ENCODE results near the gene STX19.

The STX19 gene

DNA sequence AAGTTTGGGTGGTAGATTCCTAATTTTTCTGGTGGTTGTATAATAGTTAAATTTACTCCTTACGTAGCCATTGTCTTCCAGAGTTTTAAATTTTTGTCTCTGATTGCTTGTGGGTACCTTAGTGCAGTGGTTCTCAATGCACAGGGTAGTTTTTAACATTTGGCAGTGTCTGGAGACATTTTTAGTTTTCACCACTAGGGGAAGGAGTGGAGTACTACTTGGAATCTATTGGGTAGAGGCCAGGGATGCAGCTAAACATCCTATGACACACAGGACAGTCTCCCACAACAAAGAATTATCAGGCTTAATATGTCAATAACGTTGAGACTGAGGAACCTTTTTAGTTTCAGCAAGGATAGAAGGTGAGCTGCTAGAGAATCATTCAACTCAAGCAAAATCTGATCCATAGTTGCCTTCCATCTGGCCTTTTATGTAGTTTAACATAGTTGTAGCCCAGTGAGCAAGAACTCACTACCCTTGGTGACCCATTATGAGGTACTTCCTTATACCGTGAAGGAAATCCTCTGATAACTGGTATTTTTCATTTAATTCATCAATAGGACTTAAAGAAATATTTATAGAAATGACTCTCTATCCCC is 8.6 kb upstream of the STX19 start:
- in situ Hi-C loops (cut with HindIII; ENCODE audit: low sequenced_read_pairs), result no loop called here

DNA sequence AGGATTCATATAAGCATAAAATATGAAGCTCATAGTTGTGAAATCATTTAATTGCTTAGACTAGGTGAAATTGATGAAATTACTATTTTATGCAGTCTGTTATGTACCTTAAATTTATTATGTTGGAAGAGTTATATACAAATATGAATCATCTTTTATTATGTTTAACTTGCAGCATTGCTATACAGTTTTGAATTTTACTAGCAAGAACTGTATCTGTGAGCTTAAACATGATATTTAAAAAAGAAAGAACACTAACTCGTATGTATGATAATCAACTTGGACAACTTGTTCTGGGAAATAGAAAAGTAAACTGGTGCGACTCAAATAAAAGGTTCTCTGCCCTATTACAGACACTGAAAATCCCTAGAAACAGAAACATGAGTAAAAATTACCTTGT is 1.8 kb downstream of the STX19 start:
- in situ Hi-C loops (cut with HindIII; ENCODE audit: low sequenced_read_pairs), result no loop called here

DNA sequence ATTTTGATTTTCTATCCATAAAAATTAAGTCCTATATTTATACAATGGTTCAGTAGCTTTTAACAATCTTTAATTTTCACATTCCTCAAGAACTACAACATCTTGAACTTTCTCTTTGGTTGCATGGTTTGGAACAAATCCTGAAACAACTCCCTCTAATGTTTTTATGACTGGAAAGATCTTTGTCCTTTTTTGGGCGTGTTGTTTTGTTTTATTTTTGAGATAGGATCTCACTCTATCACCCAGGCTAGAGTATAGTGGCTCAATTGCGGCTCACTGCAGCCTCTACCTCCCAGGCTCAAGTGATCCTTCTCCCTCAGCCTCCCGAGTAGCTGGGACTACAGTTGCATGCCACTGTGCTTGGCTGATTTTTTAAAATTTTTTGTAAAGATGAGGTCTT is 4.0 kb downstream of the STX19 start:
- in situ Hi-C loops (cut with HindIII; ENCODE audit: low sequenced_read_pairs), result no loop called here

DNA sequence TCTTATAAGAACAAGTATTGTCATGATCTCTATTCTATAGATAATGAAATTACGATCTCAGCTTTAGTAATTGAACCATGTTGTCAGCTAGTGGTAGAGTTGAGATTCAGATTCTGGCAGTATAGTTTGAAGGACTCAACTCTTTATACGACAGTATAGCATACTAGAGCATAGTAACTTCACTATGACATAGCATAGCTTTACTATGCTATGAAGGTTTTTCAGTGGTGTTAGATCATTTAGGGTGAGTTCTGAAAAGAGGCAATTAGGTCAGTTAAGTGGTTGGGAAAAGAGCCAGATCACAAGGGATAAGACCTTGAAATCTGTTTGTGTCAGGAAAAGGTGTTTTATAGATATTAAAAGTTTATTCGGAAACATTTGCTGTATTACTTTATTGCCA is 8.1 kb downstream of the STX19 start:
- in situ Hi-C loops (cut with HindIII; ENCODE audit: low sequenced_read_pairs), result no loop called here

DNA sequence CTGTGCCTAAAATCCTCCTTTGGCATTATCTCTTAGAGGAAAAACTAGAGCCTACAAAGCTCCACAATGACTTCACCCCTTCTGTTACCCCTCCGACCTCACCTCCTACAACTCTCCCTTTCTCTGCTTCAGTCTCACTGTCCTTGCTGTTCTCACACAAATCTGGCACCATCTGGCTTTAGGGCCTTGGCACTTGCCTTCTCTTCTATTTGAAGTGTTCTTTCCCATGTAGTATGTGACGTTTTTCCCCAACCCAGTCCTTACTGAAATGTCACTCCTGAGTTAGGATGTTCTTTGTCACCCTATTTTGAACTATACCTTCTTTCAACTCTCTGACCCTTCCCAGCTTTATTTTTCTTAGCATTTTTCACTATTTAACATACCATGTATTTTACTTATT is 8.7 kb downstream of the STX19 start:
- in situ Hi-C loops (cut with HindIII; ENCODE audit: low sequenced_read_pairs), result no loop called here

DNA sequence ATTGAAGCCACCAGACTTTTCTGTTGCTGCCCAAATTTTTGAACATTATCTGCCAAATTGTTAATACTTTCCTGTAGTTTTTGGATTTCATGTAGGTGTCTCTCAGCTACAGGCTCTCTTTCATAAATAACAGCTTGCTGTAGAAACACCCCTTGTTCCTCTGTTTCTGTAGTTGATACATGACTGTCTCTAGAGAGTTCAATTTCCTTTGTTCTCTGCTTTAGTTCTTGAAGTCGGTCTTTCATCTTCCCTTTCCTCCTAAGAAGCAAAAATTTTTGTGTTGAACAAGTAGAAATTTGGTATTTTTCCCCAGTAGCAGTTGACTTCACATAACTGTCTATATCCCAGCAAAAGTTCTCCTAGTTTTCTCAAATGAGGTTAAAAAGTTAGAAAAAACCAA is 13.4 kb downstream of the STX19 start:
- in situ Hi-C loops (cut with HindIII; ENCODE audit: low sequenced_read_pairs), result no loop called here

DNA sequence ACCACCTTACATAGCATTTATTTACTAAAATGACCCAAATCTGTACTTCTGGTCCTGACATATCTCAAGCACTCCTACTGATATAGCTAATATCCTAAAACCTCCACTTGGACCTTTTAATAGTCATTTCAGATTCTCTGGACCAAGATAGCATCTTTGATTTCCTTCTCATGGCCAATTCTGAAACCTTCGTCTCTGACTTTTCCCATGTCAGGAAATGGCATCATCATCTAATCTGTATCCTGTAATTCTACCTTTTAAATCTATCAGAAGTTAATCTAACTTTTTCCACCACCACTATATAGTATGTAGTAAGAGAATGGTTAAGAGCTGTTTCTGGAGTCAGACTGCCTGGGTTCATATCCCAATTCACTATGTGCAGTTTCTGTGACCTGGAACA is 16.2 kb downstream of the STX19 start:
- in situ Hi-C loops (cut with HindIII; ENCODE audit: low sequenced_read_pairs), result no loop called here

DNA sequence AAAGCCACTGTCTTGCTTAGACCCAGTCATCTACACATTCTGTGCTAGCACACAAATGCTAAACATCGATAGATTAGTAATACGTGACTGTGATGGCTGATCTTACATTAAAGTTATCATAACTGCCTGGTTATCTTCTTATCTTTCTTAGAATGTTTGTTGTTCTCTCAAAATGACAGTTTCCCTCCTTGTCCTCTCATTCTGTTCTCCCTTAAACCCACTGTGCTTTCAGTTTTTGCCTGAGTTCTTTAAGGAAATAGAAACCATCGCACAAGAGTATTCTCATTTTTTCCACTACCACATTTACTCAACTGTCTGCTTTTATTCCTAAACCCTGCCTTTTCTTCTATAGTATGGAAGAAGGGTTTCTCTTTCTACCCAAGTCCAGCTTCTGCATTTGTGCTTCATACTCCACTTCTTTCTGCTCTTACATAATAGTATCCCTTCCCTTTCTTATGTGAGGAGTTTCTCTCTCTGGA is 17.1 kb downstream of the STX19 start:
- in situ Hi-C loops (cut with HindIII; ENCODE audit: low sequenced_read_pairs), result no loop called here

DNA sequence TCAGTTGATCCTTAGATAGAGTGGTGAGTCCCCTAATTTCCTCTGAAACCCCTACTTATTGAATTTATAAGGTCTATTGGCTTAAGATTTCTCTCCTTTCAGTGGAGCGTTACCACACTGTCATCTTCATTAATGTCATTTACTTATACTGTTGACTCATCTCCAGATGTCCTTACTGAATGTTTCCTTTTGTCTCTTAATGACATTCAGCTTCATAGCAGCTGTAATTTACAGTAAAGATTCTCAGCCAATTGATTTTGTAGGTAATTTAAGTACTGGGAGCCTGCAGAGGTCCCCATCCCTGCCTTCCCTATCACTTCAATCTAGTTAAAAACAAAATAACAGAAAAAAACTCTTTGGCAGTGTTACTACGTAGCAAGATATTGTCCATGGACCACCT is 18.8 kb downstream of the STX19 start:
- in situ Hi-C loops (cut with HindIII; ENCODE audit: low sequenced_read_pairs), result no loop called here

DNA sequence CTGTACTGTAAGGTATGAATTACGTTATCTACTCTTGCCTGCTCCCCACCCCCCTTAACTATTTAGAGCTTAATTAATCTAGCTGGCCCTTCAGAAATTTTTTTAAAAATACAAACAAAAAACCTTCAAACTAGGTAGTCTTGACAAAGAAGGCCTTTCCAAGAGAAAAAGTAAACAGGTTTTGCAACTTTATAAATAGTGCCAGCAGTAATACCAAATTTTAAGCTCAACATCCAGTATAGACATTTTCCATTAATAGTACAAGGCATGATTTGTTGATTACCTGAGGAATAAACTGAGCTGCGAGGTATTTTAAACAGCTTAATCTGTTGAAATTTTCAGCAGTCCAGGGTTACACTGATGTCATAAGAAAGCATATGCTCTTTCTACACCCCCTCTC is 20.1 kb downstream of the STX19 start:
- in situ Hi-C loops (cut with HindIII; ENCODE audit: low sequenced_read_pairs), result no loop called here

DNA sequence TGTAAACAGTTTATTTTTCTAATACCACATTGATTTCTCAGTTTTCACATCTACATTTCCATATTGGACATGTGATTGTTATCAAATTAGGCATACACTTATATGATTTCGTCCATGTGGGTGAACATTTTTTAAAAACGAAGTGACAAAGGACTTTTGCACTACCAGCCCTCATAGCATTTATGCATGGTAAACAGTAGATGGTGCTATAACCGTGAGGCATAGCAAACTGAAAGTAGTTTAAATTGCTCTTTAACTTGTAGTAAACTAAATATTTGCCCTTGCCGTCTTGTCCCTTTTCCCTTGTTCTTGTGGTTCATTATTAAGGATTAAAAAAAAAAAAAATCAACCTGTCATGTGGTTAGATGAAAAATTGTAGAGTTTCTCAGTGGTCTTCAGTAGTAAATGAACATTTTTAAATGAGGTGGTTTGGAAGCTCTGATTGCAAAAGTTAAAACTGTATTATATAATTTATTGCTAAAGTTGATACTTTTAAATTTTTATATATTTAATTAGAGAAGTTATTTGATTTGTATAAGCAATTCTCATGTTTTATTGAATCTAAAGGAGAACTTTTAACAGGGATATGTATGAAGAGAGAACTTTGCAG is 24.0 kb downstream of the STX19 start:
- in situ Hi-C loops (cut with HindIII; ENCODE audit: low sequenced_read_pairs), result no loop called here

DNA sequence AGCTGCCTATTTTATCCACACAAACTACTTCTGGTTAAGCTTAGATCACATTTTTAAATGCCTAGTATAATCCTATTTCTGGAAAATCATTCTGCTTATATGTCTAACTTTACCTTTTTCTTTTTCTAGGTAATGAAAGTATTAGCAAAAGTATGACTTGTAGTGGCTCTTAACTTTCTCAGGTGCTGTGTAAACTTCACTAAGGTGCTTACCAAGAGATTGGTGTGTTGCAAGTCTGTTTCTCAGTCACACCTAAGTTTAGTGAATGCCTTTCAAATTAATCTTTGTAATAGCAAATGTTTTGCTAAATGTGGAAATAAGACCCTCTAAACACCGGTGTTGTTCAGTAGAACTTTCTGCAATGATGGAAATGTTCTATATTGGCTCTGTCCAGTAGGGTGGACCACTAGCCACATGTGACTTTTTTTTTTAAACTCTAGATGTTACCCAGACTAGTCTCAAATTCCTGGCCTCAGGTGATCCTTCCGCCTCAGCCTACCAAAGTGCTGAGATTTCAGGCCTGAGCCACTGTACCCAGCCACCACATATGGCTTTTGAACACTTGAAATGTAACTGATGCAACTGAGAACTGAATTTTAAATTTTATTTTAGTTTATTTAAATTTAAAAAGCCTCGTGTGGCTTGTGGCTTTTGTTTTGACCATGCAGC is 26.4 kb downstream of the STX19 start:
- in situ Hi-C loops (cut with HindIII; ENCODE audit: low sequenced_read_pairs), result no loop called here

DNA sequence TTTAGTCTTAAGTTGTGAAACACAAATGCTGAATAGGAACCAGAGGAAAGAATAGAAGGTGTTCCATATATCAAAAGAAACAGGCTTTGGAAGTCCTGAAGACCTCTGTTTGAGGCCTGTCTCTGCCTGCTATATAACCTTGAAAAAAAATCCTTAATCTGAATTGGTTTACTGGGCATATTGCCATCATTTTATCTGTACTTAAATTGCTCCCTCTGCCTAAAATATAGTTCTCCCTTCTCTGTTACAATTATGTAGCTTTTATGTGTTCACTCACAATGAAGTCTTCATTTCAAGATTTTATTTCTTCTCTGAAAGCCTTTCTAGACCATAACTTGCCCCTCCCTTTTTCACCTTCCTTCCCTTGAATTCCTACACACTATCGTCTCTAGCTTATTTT is 27.2 kb downstream of the STX19 start:
- in situ Hi-C loops (cut with HindIII; ENCODE audit: low sequenced_read_pairs), result no loop called here

DNA sequence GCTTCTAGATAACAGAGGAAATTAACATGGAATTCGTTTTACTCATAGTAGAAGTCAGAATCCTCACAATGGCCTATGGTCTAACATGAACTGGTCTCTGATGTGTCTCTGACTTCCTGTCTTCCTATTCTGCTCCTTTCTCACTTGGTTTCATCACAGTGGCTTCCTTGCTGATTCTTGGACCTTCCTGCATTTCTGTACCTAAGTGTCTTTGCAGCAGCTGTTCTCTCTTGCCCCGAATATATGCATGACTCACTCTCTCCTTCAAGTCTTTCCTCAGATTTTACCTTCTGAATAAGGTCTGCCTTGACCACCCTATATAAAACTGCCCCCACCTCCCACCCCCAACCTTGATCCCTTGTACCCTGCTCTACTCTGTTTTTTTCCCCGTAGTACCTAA is 34.3 kb downstream of the STX19 start:
- in situ Hi-C loops (cut with HindIII; ENCODE audit: low sequenced_read_pairs), result loop anchor here (5.0 kb wide), 1 partner anchor 37 kb away; no protein-coding TSS in a partner anchor

DNA sequence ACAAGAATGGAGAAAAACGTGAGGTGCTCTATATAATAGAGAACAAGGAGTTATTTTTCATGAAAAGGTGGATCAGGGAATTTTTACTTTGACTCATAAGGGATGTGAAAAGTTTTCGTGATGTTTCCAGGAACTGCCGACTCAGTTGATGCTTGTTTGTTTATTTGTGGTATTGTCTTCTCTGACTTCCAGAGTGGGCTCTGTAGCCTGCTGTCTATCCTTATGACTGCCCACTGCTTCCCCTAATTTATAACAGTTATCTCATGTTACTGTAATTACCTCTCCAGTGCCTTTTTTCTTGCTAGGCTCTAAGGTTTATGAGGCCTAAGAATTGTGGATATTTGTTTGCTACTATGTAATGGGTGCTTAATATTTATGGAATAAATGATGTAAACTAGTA is 36.2 kb downstream of the STX19 start:
- in situ Hi-C loops (cut with HindIII; ENCODE audit: low sequenced_read_pairs), result loop anchor here (5.0 kb wide), 1 partner anchor 35 kb away; no protein-coding TSS in a partner anchor

DNA sequence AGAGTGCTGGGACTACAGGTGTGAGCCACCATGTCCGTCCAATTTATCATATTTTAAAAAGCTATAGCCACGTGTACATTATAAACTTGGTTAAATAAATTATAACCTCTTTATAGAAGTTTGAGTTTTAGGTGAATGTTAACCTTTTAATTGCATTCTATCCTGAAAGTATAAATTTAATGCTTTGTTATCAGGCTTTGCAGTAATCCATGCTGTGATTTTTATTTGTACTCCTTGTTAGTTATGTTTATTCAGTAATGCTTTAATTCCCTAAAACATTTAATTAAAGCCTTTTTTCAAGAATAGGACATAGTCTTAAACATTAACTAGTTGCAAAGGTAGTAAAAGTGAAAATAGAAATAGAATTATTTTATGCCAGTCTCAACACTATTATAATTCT is 36.8 kb downstream of the STX19 start:
- in situ Hi-C loops (cut with HindIII; ENCODE audit: low sequenced_read_pairs), result loop anchor here (5.0 kb wide), 1 partner anchor 34 kb away; no protein-coding TSS in a partner anchor

DNA sequence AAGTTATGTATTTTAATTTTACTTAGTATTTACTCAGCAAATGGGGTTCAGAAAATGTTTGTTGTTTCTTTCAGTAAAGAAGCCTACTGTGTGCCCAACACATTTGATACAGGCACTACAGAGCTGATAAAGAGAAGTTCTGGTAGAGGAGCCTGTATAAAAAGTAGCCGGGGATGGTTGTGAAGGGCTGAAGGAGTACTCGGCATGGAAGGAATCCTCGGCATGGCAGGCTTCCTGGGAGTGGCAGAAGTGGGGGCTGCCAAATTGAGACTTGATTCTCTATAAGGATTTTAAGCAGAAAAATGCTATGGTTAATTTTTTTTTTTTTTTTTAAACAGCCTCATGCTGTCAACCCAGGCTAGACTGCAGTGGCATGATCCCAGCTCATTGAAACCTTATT is 39.2 kb downstream of the STX19 start:
- in situ Hi-C loops (cut with HindIII; ENCODE audit: low sequenced_read_pairs), result no loop called here

DNA sequence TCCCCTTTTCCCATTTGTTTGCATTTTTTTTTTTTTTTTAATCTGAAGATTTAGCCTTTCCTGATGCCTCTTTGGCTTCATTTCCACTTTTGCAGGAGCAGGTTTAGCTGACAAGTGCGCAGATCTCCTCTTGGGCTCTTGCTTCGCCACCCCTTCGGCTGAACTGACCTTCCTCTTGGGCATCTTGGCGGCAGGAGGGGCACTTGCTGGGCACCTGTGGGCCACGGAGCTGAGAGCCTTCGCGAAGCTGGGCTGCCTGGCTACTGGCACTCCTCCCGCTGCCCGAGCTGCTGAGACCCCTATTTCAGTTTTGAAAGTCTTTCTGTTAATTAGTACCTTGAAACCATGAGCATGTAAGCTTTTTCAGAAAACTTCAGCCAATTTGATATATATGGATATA is 39.6 kb downstream of the STX19 start:
- in situ Hi-C loops (cut with HindIII; ENCODE audit: low sequenced_read_pairs), result no loop called here

DNA sequence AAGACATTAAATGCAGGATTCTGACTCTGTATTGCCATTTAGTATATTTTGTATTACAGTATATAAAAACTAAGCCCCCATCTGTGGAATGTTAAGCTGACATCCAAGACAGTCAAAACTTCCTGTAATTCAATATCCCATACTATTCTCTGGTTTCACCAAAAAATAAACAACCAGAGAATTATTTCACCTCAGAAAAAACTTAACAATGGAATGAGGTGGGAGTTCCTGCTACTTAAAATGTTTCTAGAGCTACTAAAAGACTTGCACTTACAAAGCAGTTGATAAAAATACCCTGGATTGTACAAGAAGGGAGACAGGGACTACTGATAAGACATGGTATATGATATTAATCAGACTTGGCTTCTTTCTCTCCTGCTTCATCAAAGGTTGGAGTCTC is 40.1 kb downstream of the STX19 start:
- in situ Hi-C loops (cut with HindIII; ENCODE audit: low sequenced_read_pairs), result no loop called here

DNA sequence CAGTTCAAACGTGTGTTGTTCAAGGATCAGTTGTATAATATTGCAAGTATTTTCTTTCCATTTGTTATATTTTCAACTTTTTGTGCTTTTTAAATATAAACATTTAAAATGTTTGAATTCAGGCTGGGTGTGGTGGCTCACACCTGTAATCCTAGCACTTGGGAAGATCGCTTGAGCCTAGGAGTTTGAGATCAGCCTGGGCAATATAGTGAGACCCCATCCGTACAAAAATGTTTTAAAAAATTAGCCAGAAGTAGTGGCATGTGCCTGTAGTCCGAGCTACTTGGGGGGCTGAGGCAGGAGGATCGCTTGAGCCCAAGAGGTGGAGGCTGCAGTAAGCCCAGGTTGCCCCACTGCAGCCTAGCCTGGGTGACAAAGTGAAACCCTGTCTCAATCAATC is 43.8 kb downstream of the STX19 start:
- in situ Hi-C loops (cut with HindIII; ENCODE audit: low sequenced_read_pairs), result no loop called here

DNA sequence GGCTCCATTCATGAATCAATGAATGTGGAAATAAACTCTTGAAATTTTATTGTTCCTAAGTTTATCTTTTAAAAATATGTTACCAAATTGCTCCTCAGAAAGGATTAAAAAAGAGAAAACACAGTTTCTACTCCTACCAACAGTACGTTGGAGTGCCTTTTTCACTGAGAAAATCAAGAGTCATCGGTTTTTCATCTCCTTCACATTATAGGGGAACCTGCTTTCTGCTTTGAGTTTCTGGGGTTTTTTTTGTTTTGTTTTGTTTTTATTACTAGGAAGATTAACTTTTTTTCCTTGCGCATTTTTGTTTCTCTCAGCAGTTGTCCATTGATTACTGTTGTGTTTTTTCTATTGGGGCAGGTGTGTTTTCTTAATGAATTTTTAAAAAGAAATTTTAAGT is 45.0 kb downstream of the STX19 start:
- in situ Hi-C loops (cut with HindIII; ENCODE audit: low sequenced_read_pairs), result no loop called here

DNA sequence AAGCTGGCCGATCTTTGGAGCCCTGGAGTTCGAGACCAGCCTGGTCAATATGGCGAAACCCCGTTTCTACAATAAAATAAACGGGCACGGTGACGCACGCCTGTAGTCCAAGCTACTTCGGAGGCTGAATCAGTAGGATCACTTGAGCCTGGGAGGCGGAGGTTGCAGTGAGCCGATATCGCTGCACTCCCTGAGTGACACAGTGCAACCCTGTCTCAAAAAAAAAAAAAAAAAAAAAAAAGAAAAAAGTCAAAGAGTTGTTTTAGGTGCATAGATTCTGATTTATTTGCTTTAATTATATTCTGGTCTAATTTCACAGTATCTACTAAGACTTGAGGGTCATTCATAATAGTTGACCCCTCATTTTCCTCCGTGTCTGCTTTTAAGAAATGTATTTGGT is 46.7 kb downstream of the STX19 start:
- in situ Hi-C loops (cut with HindIII; ENCODE audit: low sequenced_read_pairs), result no loop called here

Measured in endothelial cell of hepatic sinusoid (primary cell).